DMS53 treated with DMSO at 0.1 percent for 48 hours (cell line): ENCODE results near the gene MATN4.
A peak's percentile ranks its signal among the peaks of the same experiment; 100 is the strongest.

Source experiments
- DNase-seq: peaks from one replicate; lab custom pipeline; 2025; ENCODE audit not compliant: unreplicated experiment; lab: John Stamatoyannopoulos, UW

MATN4 gene

GRCh38 chr20:45315672-45316071 lies 7.6 kb upstream of the MATN4 start:
- DNase-seq = no peak

GRCh38 chr20:45313943-45314342 lies 5.8 kb upstream of the MATN4 start:
- DNase-seq = no peak

- no peak for DNase-seq
Observed at GRCh38 chr20:45313065-45313695, 5.1 kb upstream of the MATN4 start.

- DNase-seq = no peak
Observed at GRCh38 chr20:45312241-45312640, 4.1 kb upstream of the MATN4 start.

GRCh38 chr20:45311589-45312211 lies 3.6 kb upstream of the MATN4 start:
- DNase-seq = peak; percentile 72

- DNase-seq = no peak
Observed at GRCh38 chr20:45309075-45309474, 976 bp upstream of the MATN4 start.

GRCh38 chr20:45307076-45307640 lies 941 bp downstream of the MATN4 start:
- no peak for DNase-seq

- no peak for DNase-seq
Observed at GRCh38 chr20:45306431-45306982, 1.6 kb downstream of the MATN4 start, which contains the start of gene RBPJL. Gene RBPJL (plus strand): TSS chr20:45306840. CDS start chr20:45306923, 83 bp downstream.

- peak; percentile 34 for DNase-seq
Observed at GRCh38 chr20:45305262-45305661, 2.8 kb downstream of the MATN4 start.

- DNase-seq = no peak
Observed at GRCh38 chr20:45304464-45304999, 3.6 kb downstream of the MATN4 start.

GRCh38 chr20:45303586-45304463 lies 4.3 kb downstream of the MATN4 start:
- no peak for DNase-seq

- DNase-seq = no peak
Observed at GRCh38 chr20:45301824-45302271, 6.3 kb downstream of the MATN4 start.

- peak; percentile 12 for DNase-seq
Observed at GRCh38 chr20:45300961-45301360, 7.1 kb downstream of the MATN4 start.

- DNase-seq = no peak
Observed at GRCh38 chr20:45299786-45300185, 8.3 kb downstream of the MATN4 start.

GRCh38 chr20:45297786-45298497 lies 10.2 kb downstream of the MATN4 start:
- no peak for DNase-seq

GRCh38 chr20:45294659-45295058 lies 13.4 kb downstream of the MATN4 start:
- no peak for DNase-seq

GRCh38 chr20:45294003-45294368 lies 14.1 kb downstream of the MATN4 start:
- no peak for DNase-seq

GRCh38 chr20:45293041-45294002 lies 14.8 kb downstream of the MATN4 start:
- peak; percentile 77 for DNase-seq

GRCh38 chr20:45292343-45292742 lies 15.8 kb downstream of the MATN4 start:
- no peak for DNase-seq
